ENCODE results near the gene NDUFV1.
"Not testable (repeated sequence)": the region's sequence is repeated elsewhere in the genome, so short reads cannot be mapped to it uniquely, and the experiment has no call there.

The NDUFV1 gene

DNA sequence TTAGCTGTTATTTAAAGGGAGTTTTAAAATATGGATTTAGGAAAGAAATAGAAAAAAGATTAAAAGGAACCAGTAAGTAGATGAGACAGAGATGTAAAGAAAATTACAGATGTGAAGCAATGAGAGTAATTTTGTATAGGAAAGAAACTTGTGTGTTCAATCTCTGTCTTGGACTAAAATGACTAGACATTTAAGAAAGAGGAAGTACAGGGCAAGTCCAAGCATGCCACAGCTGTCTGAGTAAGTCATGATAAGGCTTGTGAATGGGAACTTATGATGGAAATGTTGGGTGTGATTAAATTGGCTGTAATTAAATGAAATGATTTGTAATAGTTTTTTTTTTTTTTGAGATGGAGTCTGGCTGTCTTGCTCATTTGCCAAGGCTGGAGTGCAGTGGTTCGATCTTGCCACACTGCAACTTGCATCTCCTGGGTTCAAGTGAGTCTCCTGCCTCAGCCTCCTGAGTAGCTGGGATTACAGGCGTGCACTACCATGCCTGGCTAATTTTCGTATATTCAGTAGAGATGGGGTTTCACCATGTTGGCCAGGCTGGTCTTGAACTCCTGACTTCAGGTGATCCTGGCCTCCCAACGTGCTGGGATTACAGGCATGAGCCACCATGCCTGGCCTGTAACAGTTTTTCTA is 49.7 kb downstream of the NDUFV1 start:
- DNase-seq (ENCODE audit: low spot score): no peak

DNA sequence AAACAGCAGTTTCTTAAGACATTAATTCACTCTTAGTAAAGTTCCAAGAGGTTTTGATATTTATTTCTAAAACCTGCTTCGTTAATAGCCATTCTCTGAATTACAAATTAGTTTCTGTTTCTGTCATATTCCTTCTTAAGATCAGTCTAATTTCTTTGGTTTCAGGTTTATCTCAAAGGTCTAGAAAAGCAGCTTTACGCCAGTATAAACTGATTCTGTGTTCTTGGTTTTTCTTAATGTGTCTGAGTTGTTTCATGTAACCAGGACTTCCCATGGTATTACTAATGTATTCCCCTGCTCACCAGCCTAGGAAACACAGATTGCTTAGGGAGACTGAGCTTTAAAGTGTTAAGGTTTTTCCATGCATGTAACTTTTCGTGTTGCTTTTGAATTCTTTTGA is 50.6 kb downstream of the NDUFV1 start:
- no peak for DNase-seq (ENCODE audit: low spot score)

DNA sequence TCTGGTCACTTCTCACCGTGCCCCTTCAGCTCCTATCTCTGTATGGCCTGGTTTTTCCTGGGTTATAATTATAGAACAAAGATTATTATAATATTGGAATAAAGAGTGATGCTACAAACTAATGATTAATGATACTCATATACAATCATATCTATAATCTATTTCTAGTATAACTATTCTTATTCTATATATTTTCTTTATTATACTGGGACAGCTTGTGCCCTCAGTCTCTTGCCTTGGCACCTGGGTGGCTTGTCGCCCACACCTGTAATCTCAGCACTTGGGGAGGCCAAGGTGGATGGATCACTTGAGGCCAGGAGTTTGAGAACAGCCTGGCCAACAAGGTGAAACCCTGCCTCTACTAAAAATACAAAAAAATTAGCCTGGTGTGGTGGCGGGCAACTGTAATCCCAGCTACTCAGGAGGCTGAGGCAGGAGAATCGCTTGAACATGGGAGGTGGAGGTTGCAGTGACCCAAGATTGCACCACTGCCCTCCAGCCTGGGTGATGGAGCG is 53.0 kb downstream of the NDUFV1 start:
- not testable (repeated sequence) for DNase-seq (ENCODE audit: low spot score)

DNA sequence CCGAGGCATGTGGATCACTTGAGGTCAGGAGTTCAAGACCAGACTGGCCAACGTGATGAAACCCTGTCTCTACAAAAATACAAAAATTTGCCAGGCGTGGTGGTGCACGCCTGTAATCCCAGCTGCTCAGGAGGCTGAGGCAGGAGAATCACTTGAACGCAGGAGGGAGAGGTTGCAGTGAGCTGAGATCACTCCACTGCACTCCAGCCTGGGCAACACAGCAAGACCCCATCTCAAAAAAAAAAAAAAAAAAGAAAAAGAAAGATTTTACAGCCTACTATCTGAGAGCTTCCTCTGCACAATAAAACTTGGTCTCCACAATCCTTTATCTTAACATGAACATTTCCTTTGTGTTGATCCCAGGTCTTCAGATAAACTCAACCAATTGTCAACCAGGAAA is 54.0 kb downstream of the NDUFV1 start:
- not testable (repeated sequence) for DNase-seq (ENCODE audit: low spot score)
